Forelimb muscle (tissue), 1 donor: ENCODE results near the gene ZIC4. TPM values are rescaled to one million over a fixed set of nuclear protein-coding genes. Genes with fewer than 3 reads are reported as not detected.

Experiments
- DNase-seq: peaks from one replicate; pipeline ENCODE4 v3.0.0-alpha.2; 2013; ENCODE audit warnings: low read depth
- polyA plus RNA-seq: library from polyadenylated mRNA; unstranded; fragments of 120-200 nt; gene quantifications from one replicate; pipeline ENCODE4 v1.2.1, GENCODE V29; 2013; ENCODE audit not compliant: insufficient read length

ZIC4 gene
- polyA plus RNA-seq, 1 donor = 8.5 TPM

GRCh38 chr3:147418371-147418781 lies 12.0 kb upstream of the ZIC4 start:
- DNase-seq = no peak

- no peak for DNase-seq
These were observed 11.4 kb upstream of the ZIC4 start for GRCh38 chr3:147417551-147418295.

GRCh38 chr3:147416931-147417330 lies 10.6 kb upstream of the ZIC4 start:
- DNase-seq = no peak

- DNase-seq = no peak
These were observed 9.5 kb upstream of the ZIC4 start for GRCh38 chr3:147415874-147416273.

GRCh38 chr3:147415286-147415685 lies 8.9 kb upstream of the ZIC4 start:
- no peak for DNase-seq

GRCh38 chr3:147414390-147415138 lies 8.2 kb upstream of the ZIC4 start:
- no peak for DNase-seq

- DNase-seq = no peak
These were observed 7.5 kb upstream of the ZIC4 start for GRCh38 chr3:147413686-147414389.

GRCh38 chr3:147412917-147413685 lies 6.8 kb upstream of the ZIC4 start:
- DNase-seq = no peak

- DNase-seq = no peak
These were observed 6.0 kb upstream of the ZIC4 start for GRCh38 chr3:147412261-147412916.

GRCh38 chr3:147411815-147412241 lies 5.5 kb upstream of the ZIC4 start:
- no peak for DNase-seq

- no peak for DNase-seq
These were observed 5.0 kb upstream of the ZIC4 start for GRCh38 chr3:147411238-147411814.

- no peak for DNase-seq
These were observed 4.3 kb upstream of the ZIC4 start for GRCh38 chr3:147410526-147411237.

GRCh38 chr3:147410116-147410525 lies 3.8 kb upstream of the ZIC4 start:
- DNase-seq = no peak

GRCh38 chr3:147409143-147410115 lies 3.1 kb upstream of the ZIC4 start, which contains the start of gene ZIC1:
ZIC1 (plus strand) TSS chr3:147409365; CDS start chr3:147410113, 748 bp downstream.
- DNase-seq = no peak

- DNase-seq = no peak
These were observed 2.1 kb upstream of the ZIC4 start for GRCh38 chr3:147408188-147409100.

- no peak for DNase-seq
These were observed 1.3 kb upstream of the ZIC4 start for GRCh38 chr3:147407498-147408187.

- no peak for DNase-seq
These were observed 763 bp upstream of the ZIC4 start for GRCh38 chr3:147407114-147407497.
